Dendritic cell treated with granulocyte-macrophage colony-stimulating factor and Interleukin-4, amounts not matched to agents 40 ng/mL and 50 ng/mL, for 4 days (primary cell): ENCODE results near the gene RNF215.

Experiments
- H3K27ac Mint-ChIP-seq: one replicate; pipeline ENCODE4 v1.8.0; 2022; ENCODE audit warnings: mild to moderate bottlenecking, mixed read lengths
- H3K27me3 Mint-ChIP-seq: one replicate; pipeline ENCODE4 v1.8.0; 2022; ENCODE audit warnings: mild to moderate bottlenecking, mixed read lengths
- H3K36me3 Mint-ChIP-seq: one replicate; pipeline ENCODE4 v1.8.0; 2022; ENCODE audit warnings: low read depth, mixed read lengths
- H3K4me1 Mint-ChIP-seq: one replicate; pipeline ENCODE4 v1.8.0; 2022; ENCODE audit warnings: low read depth, mixed read lengths
- H3K4me3 Mint-ChIP-seq: one replicate; pipeline ENCODE4 v1.8.0; 2022; ENCODE audit warnings: mild to moderate bottlenecking, moderate library complexity, mixed read lengths
- H3K9me3 Mint-ChIP-seq: one replicate; pipeline ENCODE4 v1.8.0; 2022; ENCODE audit warnings: mixed read lengths
- intact Hi-C: fragments of 100-400 bp; cut with micrococcal nuclease; formaldehyde crosslinking; loops from one replicate; pipeline ENCODE4 v1.15.0; 2022

RNF215 gene

DNA sequence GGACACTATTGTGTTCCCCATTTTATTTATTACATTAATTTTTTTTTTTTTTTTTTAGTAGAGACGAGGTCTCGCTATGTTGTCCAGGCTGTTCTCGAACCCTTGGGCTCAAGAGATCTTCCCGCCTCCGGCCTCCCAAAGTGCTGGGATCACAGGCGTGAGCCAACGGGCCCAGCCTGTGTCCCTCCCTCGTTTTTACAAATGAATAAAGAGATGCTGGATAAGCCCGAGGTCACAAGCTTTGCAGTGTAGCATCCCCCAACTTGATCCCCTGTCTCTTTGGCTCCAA lies 38.1 kb upstream of the RNF215 start:
- Mint-ChIP-seq H3K9me3 (no peaks in the 10 kb centered on the region), H3K27me3 (no peaks in the 10 kb centered on the region), H3K4me1 (peaks cover 59% of the 10 kb centered on the region), H3K4me3 (peak overlapping the region; percentile 97), H3K36me3 (peaks cover 45% of the 10 kb centered on the region), H3K27ac (peak overlapping the region; percentile 91)
- intact Hi-C loops = loop anchor here (2.0 kb wide), 1 partner anchor 68 kb away; the partner anchor contains the start of genes CCDC157 and SF3A1

DNA sequence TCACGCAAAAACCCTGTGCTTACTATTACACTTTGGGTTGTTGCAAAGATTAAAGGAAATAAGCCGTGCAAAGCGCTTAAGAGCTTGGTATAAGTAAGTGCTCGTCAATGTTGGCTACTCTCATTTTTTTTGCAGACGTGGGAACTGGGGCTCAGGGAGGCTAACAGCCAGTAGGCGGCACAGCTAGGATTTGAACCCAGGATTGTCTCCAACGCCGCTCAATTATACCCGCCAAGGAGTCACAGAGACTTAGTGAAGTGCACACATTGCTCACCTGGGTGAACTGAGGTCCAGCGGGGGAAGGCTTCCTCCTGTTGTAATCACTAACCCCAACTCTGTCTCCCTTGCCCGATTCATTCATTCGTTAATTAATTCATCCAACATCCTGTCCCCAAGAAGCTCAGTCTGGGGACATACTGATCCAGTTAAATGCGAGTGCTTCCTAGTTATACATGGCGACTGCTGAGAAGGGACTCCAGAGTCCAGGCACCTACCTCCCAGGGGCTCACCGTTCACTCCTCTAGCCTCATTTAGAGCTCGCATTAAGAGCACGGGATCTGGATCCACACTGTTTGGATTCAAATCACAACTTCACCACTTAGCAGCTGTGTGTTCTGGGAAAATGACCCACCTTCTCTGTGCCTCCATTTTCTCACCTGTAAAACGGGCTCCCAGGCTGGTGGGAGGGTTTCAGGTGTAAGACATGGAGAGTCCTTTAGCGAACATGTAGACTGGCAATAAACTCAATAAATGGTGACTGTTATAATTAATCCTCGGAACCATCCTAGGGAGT lies 37.5 kb upstream of the RNF215 start:
- H3K27me3 Mint-ChIP-seq = no peaks in the 10 kb centered on the region

DNA sequence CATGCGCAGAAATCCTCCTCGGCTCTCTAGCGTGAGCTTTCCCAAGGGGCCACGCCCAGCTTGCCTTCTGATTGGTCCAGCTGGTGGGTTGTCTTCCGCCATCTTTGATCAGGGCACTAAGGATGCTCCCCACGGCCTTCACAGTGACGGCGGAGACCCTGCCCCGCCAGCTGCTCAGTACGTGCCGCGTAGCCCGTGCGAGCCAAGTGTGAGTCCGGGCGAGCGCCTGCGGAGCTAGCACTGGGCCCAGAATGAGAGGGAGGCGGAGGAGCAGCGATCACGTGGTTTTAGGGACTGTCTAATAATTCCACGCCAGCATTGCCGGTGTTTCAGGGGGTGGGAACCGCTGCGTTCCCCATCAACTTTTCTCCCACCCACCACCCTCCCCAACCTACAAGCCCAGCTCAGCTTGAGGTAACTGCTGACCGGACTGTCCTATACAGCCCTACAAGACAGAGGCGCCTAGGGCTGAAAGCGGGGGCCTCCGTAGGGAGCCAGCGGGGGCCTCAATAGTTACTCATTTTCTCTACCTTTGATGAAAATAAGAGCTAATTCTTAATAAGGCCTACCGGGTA lies 36.8 kb upstream of the RNF215 start:
- intact Hi-C loops = loop anchor here (2.0 kb wide), 1 partner anchor 67 kb away; the partner anchor contains the start of genes CCDC157 and SF3A1
- H3K27ac Mint-ChIP-seq = peak overlapping the region; percentile 95
- H3K4me3 Mint-ChIP-seq = peak overlapping the region; percentile 88
- no peaks in the 10 kb centered on the region for H3K27me3 Mint-ChIP-seq
- H3K4me1 Mint-ChIP-seq = peaks cover 59% of the 10 kb centered on the region
- H3K9me3 Mint-ChIP-seq = no peaks in the 10 kb centered on the region
- peaks cover 39% of the 10 kb centered on the region for H3K36me3 Mint-ChIP-seq

More for the DNA sequence above, 37.5 kb upstream of the RNF215 start:
- Mint-ChIP-seq H3K27ac (peak overlapping the region; percentile 95), H3K36me3 (peaks cover 40% of the 10 kb centered on the region), H3K4me3 (peak overlapping the region; percentile 88), H3K9me3 (no peaks in the 10 kb centered on the region), H3K4me1 (peaks cover 59% of the 10 kb centered on the region)
- intact Hi-C loops = loop anchor here (2.0 kb wide), 1 partner anchor 68 kb away; the partner anchor contains the start of genes CCDC157 and SF3A1

DNA sequence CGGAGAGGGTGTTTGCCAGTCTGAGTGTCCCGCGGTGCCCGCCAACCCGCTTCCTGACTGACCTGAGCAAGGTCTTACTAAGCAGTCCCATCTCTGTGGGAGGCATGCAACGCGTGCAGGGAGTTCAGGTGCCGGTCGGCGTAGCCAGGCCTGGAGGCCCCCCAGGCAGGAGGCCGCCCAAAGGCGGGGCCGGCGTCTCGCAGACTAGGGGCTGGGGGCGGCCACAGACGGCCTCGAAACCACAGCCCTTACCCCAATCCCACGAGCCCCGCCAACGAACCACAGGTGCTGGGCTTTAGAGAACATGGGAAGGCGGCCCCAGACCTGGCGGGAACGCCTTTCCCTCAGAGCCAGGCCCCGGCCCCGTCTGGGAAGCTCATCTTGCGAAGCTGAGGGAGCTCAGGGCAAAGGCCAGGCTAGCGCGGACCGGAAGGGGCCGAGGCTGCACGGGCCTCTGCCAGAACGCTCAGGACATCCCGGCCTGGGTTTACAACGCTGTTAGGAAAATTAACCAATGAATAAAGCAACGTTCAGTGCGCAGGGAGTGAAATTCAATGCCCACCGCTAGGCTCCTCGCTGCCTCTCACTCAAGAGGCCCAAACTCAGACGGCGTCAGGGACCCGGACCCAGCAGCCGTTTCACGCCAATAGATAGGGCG lies 36.2 kb upstream of the RNF215 start:
- Mint-ChIP-seq H3K36me3 (peaks cover 39% of the 10 kb centered on the region), H3K27me3 (no peaks in the 10 kb centered on the region), H3K4me3 (peak overlapping the region; percentile 88), H3K9me3 (no peaks in the 10 kb centered on the region), H3K4me1 (peaks cover 59% of the 10 kb centered on the region), H3K27ac (peak overlapping the region; percentile 95)
- intact Hi-C loops = no loop called here

DNA sequence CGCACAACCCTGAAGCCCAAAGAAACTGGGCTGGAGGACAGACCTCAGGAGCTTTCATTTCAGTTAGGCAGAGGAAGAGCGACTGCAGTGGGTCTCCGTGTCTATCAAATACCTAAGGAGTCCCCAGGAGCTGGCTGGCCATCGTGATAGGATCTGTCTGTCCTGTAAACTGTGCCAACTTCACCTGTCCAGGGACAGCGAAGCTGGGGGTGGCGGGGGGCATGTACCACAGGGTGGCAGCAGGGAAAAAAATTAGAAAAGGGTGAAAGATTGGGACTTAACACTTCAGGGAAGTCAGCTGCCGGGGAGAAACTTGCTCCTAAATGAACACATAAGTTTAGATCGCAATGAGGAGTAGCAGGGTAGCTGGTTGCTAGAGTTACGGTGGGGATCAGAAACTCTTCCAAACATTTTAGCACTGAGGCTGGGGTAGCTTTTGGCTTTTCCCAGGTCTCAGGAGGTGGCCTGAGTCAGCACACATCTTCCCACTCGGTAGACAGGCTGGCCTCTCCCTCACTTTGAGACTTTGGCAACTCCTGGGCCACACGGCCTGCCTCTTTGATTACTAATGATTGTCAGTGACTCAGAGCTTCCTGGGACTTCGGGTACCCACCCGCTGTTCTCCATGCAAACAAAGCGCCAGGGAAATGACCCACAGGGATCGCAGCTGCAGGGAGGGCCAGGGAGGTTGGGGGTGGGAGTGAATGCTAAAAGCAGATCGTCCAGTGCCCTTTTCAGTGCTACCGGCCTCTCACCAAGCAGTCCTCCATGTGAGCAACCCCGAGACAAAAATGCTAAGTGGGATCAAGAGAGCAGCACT lies 35.5 kb upstream of the RNF215 start:
- peak overlapping the region; percentile 88 for H3K4me3 Mint-ChIP-seq
- H3K9me3 Mint-ChIP-seq = no peaks in the 10 kb centered on the region
- no peaks in the 10 kb centered on the region for H3K27me3 Mint-ChIP-seq
- intact Hi-C loops = no loop called here
- H3K36me3 Mint-ChIP-seq = peaks cover 39% of the 10 kb centered on the region
- peaks cover 57% of the 10 kb centered on the region for H3K4me1 Mint-ChIP-seq
- H3K27ac Mint-ChIP-seq = peak overlapping the region; percentile 95

DNA sequence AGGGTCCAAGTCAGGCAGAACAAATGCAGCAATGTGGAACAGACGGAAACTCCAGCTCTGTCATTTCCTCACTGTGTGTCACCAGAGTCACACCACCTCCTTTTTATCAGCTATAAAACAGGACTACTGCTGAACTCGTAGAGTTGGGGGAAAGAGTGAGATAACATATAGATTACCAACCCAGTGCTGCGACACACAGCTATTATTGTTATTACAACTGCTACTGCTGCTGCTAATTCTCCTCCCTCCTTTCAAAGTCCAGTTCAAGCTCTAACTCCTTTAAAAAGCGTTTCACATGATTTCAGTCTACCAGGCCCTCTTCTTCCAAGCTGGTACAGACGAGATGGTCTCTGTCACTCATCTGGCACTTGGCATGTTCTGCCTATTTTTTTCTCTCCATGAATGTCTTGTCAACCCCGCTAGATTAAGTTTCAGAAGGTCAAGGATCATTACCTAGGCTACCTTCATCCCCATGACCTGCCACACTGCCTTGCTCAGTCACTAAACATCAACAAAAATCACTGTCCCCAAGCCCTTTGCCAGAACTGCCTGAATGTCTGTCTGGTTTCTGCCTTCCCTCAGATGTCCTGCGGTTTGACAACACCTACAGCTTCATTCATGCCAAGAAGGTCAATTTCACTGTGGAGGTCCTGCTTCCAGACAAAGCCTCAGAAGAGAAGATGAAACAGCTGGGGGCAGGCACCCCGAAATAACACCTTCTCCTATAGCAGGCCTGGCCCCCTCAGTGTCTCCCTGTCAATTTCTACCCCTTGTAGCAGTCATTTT lies 34.7 kb upstream of the RNF215 start:
- Mint-ChIP-seq H3K36me3 (peaks cover 32% of the 10 kb centered on the region), H3K4me1 (peaks cover 49% of the 10 kb centered on the region), H3K9me3 (no peaks in the 10 kb centered on the region)

DNA sequence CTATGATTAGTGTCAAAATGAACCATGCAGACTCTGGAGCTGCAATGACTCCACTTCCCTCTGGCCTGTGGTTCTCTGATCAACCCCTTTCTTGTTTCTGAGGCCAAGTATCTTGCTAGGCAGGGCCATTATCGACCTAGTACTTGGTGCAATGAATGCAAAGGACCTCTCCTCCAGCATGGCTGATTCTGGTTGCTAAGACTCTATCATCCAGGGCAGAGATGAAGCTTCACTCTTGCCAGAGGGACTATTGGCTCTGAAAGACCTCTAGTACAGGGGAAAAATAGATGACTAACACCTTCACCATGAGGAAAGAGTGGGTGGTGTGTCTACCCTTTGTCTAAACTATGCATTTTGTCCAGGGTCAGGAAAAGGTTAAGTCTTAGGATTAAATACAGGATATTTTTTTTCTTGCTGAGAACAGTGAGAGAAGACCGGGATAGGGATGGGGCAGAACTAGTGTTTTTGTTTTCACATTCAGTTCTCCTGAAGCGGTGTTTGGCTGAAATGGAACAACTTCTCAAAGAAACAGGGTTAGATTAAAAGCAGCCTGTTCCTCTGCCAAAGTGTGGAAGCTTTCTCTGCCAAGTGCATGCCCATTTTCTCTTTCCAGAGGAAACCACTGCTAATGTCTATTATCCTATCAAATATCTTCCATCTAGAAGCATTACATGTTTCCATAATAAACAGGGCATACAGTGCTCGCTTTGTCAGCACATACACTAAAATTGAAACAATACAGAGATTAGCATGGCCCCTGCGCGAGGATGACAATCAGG lies 33.3 kb upstream of the RNF215 start:
- Mint-ChIP-seq H3K27me3 (no peaks in the 10 kb centered on the region), H3K27ac (no peak overlapping the region), H3K4me1 (peaks cover 38% of the 10 kb centered on the region), H3K4me3 (no peak overlapping the region), H3K9me3 (no peaks in the 10 kb centered on the region), H3K36me3 (peaks cover 34% of the 10 kb centered on the region)
- intact Hi-C loops = no loop called here

More for the DNA sequence above, 34.7 kb upstream of the RNF215 start:
- Mint-ChIP-seq H3K27ac (peak overlapping the region; percentile 95), H3K27me3 (no peaks in the 10 kb centered on the region), H3K4me3 (peak overlapping the region; percentile 88)
- intact Hi-C loops = no loop called here

DNA sequence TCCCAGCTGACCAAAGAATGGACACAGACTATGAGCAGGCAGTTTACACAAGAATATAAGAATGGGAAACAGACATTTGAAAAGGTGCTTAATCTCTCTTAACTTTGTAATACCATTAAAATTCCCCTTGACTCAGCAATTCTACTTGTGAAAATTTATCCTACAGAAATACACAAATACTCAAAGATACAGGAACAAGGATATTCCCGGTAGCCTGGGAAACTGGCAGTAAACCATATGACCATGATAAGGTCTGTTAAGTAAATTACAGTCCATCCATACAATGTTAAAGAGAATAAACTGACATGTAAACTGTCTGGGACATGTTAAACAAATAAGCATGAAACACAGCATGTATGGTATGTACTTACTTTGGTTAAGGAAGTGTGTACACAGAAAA lies 29.6 kb upstream of the RNF215 start:
- Mint-ChIP-seq H3K4me1 (peaks cover 19% of the 10 kb centered on the region), H3K9me3 (no peaks in the 10 kb centered on the region), H3K36me3 (peaks cover 36% of the 10 kb centered on the region), H3K27ac (no peak overlapping the region), H3K27me3 (peaks cover 3% of the 10 kb centered on the region), H3K4me3 (no peak overlapping the region)
- intact Hi-C loops = no loop called here

DNA sequence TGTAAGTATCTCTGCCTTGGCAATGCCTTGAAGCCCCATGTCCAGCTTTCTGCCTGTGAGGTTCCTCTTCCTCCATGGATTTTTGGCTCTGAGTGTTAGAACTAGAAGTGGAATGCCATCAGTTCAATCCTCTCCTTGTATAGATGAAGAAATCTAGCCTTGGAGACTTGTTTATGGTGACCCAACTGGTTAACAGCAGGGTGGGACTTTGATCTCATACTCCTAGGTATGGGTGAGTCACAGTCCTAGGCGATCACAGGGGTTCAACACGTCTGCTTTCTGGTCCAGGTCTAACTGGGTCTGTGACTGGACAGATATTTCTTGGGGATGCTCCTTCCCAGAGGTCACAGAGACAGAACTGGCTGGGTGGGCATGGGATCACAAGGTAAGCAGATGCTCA lies 29.2 kb upstream of the RNF215 start:
- H3K4me3 Mint-ChIP-seq = no peak overlapping the region
- intact Hi-C loops = no loop called here
- H3K4me1 Mint-ChIP-seq = peaks cover 17% of the 10 kb centered on the region
- H3K36me3 Mint-ChIP-seq = peaks cover 36% of the 10 kb centered on the region
- H3K27me3 Mint-ChIP-seq = peaks cover 3% of the 10 kb centered on the region
- no peaks in the 10 kb centered on the region for H3K9me3 Mint-ChIP-seq
- no peak overlapping the region for H3K27ac Mint-ChIP-seq

DNA sequence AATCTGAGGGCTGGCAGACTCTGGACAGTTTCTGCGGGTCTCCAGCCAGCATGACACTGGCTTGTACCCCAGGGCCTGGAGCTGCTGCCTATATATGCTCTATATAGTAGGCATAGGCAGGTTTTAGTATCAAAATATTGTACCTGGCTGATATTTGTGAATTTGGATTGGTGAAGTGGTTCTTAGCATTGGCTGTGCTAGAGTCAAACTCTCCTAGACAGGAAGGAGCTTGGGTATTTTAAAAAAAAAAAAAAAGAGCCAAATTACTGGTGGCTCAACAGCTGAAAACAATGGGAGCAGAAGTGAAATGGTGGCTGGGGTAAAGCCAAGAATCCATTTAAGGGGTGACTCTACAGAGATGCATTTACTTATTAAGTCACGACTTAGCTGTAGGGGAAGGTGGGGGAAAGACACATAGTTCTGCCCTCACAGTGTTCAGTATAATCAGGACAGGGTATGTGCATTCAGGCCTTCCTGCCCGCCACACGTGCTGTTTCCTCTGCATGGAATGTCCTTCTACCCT lies 27.4 kb upstream of the RNF215 start:
- Mint-ChIP-seq H3K27ac (peak overlapping the region; percentile 32), H3K4me3 (no peak overlapping the region), H3K9me3 (no peaks in the 10 kb centered on the region), H3K27me3 (peaks cover 3% of the 10 kb centered on the region), H3K36me3 (peaks cover 36% of the 10 kb centered on the region), H3K4me1 (peaks cover 9% of the 10 kb centered on the region)
- intact Hi-C loops = no loop called here

DNA sequence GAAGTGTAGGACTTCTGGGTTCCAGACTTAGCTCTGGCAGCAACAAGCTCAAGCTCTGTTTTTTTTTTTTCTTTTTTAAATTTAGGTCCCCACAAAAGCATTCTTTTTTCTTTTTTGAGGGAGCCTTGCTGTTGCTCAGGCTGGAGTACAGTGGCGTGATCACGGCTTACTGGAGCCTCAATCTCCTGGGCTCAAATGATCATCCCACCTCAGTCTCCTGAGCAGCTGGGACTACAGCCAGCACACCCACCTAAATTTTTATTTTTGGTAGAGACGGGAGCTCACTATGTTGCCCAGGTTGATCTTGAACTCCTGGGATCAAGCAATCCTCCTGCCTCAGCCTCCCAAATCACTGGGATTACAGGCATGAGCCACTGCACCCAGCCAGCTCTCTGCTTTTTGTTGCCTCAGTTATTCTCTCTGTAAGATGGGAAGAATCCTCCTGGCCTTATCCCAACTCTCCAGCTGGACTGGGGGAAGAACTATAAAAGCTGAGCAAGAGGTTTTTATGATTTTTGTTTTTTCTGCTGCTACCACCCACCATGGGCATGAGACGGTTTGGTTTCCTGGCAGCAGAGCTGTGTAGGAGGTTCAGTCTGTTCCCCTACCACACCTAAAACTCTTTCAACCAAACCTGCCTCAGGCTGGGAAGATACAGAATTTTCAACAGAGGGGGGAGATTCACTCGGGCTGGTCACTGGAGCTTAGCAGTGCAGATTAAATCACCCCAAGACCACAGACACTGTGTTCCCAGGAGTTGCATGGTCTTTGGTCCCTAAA lies 26.7 kb upstream of the RNF215 start:
- intact Hi-C loops = no loop called here
- Mint-ChIP-seq H3K27me3 (peaks cover 3% of the 10 kb centered on the region), H3K36me3 (peaks cover 30% of the 10 kb centered on the region), H3K4me3 (no peak overlapping the region), H3K9me3 (no peaks in the 10 kb centered on the region), H3K4me1 (peaks cover 9% of the 10 kb centered on the region), H3K27ac (peak overlapping the region; percentile 32)

DNA sequence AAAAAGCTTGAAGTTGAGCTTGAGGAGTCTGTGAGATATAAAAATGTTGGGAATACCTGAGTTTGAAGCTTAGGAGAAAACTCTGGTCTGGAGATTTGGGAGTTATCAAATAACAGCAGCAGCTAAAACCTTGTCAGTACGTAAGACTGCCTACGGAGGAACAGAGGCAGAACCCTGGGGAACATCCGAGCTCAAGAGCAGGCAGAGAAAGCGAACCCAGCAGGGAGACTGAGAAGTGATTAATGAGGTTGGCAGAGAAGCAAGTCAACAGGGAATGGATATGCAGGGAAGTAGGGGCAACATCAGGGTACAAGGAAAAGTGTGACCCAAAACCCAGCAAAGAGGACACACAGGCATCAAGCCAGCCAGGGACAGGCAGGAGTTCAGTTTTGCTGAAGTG lies 25.8 kb upstream of the RNF215 start:
- no peak overlapping the region for H3K4me3 Mint-ChIP-seq
- peaks cover 21% of the 10 kb centered on the region for H3K36me3 Mint-ChIP-seq
- intact Hi-C loops = no loop called here
- H3K27me3 Mint-ChIP-seq = peaks cover 3% of the 10 kb centered on the region
- no peaks in the 10 kb centered on the region for H3K9me3 Mint-ChIP-seq
- H3K27ac Mint-ChIP-seq = no peak overlapping the region
- H3K4me1 Mint-ChIP-seq = peaks cover 9% of the 10 kb centered on the region
